Measurements from ENCODE around the gene S100A13.

S100A13 gene

DNA sequence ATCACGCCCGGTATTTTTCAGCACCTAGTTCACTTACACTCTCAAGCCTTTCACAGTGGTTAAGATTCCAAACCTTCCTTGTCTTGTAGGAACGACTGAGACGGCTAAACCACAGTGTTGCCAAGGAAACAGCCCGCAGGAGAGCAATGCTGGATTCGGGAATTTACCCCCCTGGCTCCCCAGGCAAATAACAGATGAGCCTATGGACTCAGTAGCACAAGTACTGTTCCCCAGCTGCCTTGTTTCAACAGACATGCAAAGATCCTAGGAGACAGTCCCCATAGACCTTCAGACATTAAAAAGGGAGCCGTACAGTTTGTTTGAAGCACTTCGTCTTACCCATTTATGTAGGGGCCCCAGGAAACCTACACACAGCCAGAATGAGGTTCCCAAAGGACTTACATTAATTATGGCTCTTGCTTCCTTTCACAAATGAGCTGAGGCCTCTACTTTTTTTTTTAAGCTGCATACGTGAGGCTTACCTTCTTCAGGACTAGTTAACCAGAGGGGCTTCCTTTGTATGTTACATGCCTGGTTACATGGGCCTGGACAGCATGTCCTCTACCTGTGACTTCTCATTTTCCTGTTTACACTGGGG lies 33.9 kb upstream of the S100A13 start:
- H3K36me3 ChIP-seq (ENCODE audit: control insufficient read depth, insufficient read depth, low read length), result peaks cover 63% of the 10 kb centered on the region
- H3K4me3 ChIP-seq (ENCODE audit: low read depth, low read length), result no peak overlapping the region
- H3K27ac ChIP-seq (ENCODE audit: low read depth, low read length), result no peak overlapping the region
- no peak overlapping the region for H3K9ac ChIP-seq (ENCODE audit: low read length)
- H3K27me3 ChIP-seq (ENCODE audit: control insufficient read depth, insufficient read depth, low read length), result no peaks in the 10 kb centered on the region
- peaks cover 5% of the 10 kb centered on the region; the same call in 1 of the 2 replicates for H3K4me1 ChIP-seq (ENCODE audit: control insufficient read depth, insufficient read depth, low read length)
- H3K9me3 ChIP-seq (ENCODE audit: control insufficient read depth, insufficient read depth, low read depth, low read length), result no peaks in the 10 kb centered on the region

DNA sequence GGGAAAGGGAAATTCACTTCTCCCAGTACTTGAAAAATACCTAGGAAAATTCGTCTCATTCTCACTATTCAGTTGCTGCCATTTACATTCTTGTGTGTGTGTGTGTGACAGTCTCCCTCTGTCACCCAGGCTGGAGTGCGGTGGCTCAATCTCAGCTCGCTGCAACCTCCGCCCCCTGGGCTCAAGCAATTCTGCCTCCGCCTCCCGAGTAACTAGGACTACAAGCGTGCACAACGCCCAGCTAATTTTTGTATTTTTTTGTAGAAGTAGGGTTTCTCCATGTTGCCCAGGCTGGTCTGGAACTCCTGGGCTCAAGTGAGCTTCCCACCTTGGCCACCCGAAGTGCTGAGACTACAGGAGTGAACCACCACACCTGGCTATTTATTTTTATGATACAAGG lies 32.4 kb upstream of the S100A13 start:
- no peak overlapping the region for H3K27ac ChIP-seq (ENCODE audit: low read depth, low read length)
- peak overlapping the region; percentile 81 for H3K4me3 ChIP-seq (ENCODE audit: low read depth, low read length)
- no peaks in the 10 kb centered on the region for H3K9me3 ChIP-seq (ENCODE audit: control insufficient read depth, insufficient read depth, low read depth, low read length)
- H3K4me1 ChIP-seq (ENCODE audit: control insufficient read depth, insufficient read depth, low read length), result peaks cover 5% of the 10 kb centered on the region; the same call in 1 of the 2 replicates
- H3K27me3 ChIP-seq (ENCODE audit: control insufficient read depth, insufficient read depth, low read length), result no peaks in the 10 kb centered on the region
- no peak overlapping the region for H3K9ac ChIP-seq (ENCODE audit: low read length)
- peaks cover 47% of the 10 kb centered on the region for H3K36me3 ChIP-seq (ENCODE audit: control insufficient read depth, insufficient read depth, low read length)

DNA sequence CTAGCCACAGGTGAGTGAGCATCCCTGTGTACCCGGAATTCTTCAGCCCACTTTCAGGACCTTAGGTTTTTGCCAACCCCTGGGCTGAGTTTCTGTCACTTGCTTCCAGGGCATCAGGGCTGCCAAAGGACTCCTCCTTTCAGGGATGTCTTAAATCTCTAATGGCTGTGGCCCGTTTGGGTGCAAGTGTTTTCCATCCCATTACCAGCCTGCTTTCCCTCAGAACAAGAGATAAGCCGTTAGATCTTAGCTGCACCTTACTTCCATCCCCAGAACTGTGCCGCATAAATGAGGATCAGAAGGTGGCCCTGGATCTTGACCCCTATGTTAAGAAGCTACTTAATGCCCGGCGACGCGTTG lies 31.9 kb upstream of the S100A13 start:
- no peaks in the 10 kb centered on the region for H3K27me3 ChIP-seq (ENCODE audit: control insufficient read depth, insufficient read depth, low read length)
- H3K9ac ChIP-seq (ENCODE audit: low read length), result peak overlapping the region; percentile 80
- H3K4me3 ChIP-seq (ENCODE audit: low read depth, low read length), result peak overlapping the region; percentile 81
- peaks cover 42% of the 10 kb centered on the region for H3K36me3 ChIP-seq (ENCODE audit: control insufficient read depth, insufficient read depth, low read length)
- H3K4me1 ChIP-seq (ENCODE audit: control insufficient read depth, insufficient read depth, low read length), result peaks cover 5% of the 10 kb centered on the region; the same call in 1 of the 2 replicates
- no peaks in the 10 kb centered on the region for H3K9me3 ChIP-seq (ENCODE audit: control insufficient read depth, insufficient read depth, low read depth, low read length)
- no peak overlapping the region for H3K27ac ChIP-seq (ENCODE audit: low read depth, low read length)

DNA sequence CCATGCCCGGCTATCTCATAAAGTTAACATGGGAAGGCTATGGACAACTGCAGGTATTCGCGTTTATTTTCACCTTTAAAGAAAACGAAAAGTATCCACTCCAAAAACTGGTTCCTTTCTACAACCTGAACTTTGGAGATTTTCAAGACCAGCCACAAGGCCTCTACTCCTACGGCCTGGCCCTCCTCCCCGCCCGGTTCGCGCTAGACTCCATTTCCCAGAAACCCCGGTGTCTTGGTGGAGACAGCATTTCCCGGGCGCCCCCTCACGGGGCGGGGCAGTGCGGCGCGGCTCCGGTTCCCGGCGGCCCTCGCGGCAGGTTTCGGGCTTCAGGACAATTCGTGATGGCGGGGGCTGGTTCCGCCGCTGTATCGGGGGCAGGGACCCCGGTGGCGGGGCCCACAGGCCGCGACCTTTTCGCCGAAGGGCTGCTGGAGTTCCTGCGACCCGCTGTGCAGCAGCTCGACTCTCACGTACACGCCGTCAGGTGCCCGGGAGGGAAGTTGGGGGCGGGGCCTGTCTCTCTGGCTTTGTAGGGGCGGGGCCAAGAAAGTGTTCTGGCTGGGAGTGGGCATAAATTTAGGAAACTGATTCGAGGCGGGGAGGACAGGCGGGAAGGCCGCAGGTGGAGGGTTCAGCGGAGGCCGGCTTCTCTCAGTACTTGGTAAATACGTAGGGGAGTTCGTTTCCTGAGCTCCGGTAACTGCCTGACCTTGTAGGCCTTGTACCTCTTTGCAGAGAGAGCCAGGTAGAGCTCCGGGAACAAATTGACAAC lies 31.3 kb upstream of the S100A13 start, which contains the start of gene SNAPIN:
Gene SNAPIN (plus strand): TSS at position 304 of the 775 bp plus-strand sequence. CDS start 41 bp downstream, at position 345.
- H3K9me3 ChIP-seq (ENCODE audit: control insufficient read depth, insufficient read depth, low read depth, low read length), result no peaks in the 10 kb centered on the region
- H3K36me3 ChIP-seq (ENCODE audit: control insufficient read depth, insufficient read depth, low read length), result peaks cover 37% of the 10 kb centered on the region
- H3K27ac ChIP-seq (ENCODE audit: low read depth, low read length), result peak within 1 kb of the TSS; percentile 75

DNA sequence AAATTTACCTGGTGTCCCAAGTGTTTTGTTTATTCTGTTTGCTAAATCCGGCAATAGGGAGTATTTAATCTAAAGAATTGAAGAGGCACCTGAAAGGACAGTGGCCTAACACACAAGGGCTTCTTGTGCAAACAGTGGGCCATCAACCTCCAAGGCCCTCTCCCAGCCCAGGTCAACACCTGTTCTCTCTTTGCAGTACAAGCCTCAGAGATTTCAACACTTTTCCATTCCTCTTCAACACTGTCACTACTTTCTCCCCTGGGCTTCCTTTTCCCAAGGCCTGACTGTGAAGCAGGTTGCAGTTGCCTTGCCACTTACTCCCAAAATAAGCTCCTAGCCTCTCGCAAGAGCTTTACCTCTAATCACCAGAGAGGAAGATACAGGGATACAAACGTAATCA lies 28.0 kb upstream of the S100A13 start:
- Histone ChIP-seq H3K4me3 (ENCODE audit: low read depth, low read length) (no peak overlapping the region), H3K4me1 (ENCODE audit: control insufficient read depth, insufficient read depth, low read length) (peaks cover 5% of the 10 kb centered on the region; the same call in 1 of the 2 replicates), H3K9me3 (ENCODE audit: control insufficient read depth, insufficient read depth, low read depth, low read length) (no peaks in the 10 kb centered on the region), H3K9ac (ENCODE audit: low read length) (no peak overlapping the region), H3K36me3 (ENCODE audit: control insufficient read depth, insufficient read depth, low read length) (0 out of 2 replicates have a peak, but pooled peaks cover 6% of the 10 kb centered on the region), H3K27ac (ENCODE audit: low read depth, low read length) (no peak overlapping the region), H3K27me3 (ENCODE audit: control insufficient read depth, insufficient read depth, low read length) (no peaks in the 10 kb centered on the region)

More for the DNA sequence above, 31.3 kb upstream of the S100A13 start, which contains the start of gene SNAPIN:
- Histone ChIP-seq H3K27me3 (ENCODE audit: control insufficient read depth, insufficient read depth, low read length) (no peaks in the 10 kb centered on the region), H3K4me3 (ENCODE audit: low read depth, low read length) (peak within 1 kb of the TSS; percentile 81), H3K4me1 (ENCODE audit: control insufficient read depth, insufficient read depth, low read length) (peaks cover 5% of the 10 kb centered on the region; the same call in 1 of the 2 replicates), H3K9ac (ENCODE audit: low read length) (peak within 1 kb of the TSS; percentile 80)

DNA sequence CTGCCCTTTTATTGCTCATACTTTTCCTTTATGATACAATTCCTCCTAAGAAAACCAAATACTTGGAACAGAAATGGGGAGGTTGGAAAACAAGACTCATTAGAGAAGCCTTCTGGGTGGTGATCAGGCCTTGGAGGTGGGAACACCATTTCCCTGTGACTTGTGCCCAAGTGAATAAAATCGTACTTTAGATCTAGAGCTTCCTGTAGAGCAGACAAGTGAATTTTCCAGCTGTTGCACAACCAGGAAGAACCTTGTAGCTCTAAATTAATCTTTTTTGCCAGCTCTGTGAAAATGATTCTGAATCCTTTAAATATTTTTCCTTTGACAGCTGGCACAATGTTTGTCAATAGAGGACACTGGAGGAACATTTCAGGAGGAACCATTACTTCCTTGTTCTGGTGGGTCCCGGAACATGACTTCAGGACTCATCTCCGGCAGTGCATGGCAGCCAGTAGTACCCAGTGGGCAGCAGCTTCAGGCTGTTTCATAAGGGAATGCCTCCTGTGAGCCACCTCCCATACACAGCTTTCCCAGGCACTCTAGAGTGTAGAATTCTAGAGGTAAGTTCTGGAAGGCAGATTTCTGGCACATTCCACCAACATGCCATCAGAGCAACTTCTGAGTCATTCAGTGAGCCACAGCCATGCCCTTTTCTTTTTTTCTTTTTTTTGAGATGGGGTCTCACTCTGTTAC lies 25.6 kb upstream of the S100A13 start:
- H3K27me3 ChIP-seq (ENCODE audit: control insufficient read depth, insufficient read depth, low read length), result no peaks in the 10 kb centered on the region
- H3K36me3 ChIP-seq (ENCODE audit: control insufficient read depth, insufficient read depth, low read length), result no peaks in the 10 kb centered on the region
- no peak overlapping the region for H3K4me3 ChIP-seq (ENCODE audit: low read depth, low read length)
- no peak overlapping the region for H3K27ac ChIP-seq (ENCODE audit: low read depth, low read length)
- no peak overlapping the region for H3K9ac ChIP-seq (ENCODE audit: low read length)
- no peaks in the 10 kb centered on the region; the same call in 1 of the 2 replicates for H3K4me1 ChIP-seq (ENCODE audit: control insufficient read depth, insufficient read depth, low read length)
- H3K9me3 ChIP-seq (ENCODE audit: control insufficient read depth, insufficient read depth, low read depth, low read length), result no peaks in the 10 kb centered on the region

DNA sequence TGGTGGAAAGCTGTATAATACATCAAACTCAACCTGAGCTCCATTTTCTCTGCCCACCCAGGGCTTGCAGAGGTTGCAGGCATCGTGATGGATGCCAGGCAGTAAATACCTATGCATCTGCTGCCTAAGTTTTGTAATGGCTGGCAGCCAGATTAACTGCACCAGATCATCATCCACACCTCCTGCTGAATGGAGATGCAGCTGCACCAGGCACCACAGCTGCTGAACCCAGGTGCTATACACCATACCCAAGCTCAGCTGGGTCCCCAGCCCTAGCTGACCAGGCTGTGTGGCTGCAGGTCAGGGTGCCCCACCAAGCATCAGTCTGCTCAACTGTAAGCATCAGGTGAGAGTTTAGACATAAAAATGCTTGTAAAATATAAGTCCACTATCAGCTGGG lies 24.5 kb upstream of the S100A13 start:
- no peaks in the 10 kb centered on the region for H3K27me3 ChIP-seq (ENCODE audit: control insufficient read depth, insufficient read depth, low read length)
- no peaks in the 10 kb centered on the region for H3K36me3 ChIP-seq (ENCODE audit: control insufficient read depth, insufficient read depth, low read length)
- no peak overlapping the region for H3K9ac ChIP-seq (ENCODE audit: low read length)
- H3K27ac ChIP-seq (ENCODE audit: low read depth, low read length), result no peak overlapping the region
- no peak overlapping the region for H3K4me3 ChIP-seq (ENCODE audit: low read depth, low read length)
- no peaks in the 10 kb centered on the region; the same call in 1 of the 2 replicates for H3K4me1 ChIP-seq (ENCODE audit: control insufficient read depth, insufficient read depth, low read length)
- no peaks in the 10 kb centered on the region for H3K9me3 ChIP-seq (ENCODE audit: control insufficient read depth, insufficient read depth, low read depth, low read length)

DNA sequence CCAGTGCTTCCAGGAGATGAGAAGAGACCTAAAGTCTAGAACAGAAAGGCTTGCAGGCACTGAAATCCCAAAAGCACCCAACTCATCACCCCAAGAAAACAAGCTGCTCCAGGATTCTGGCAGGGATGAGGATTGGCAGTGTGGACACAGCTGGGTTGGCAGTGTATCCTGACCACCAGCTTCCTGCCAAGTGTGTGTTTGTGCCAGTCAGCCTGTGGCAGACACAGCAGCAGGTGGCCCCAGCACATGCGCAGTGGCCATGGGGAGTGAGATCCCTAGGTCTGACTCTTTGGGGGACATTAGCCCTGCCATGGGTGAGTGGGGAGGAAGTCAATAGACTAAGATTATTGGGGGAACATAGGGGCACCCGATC lies 22.5 kb upstream of the S100A13 start:
- Histone ChIP-seq H3K27ac (ENCODE audit: low read depth, low read length) (no peak overlapping the region), H3K9me3 (ENCODE audit: control insufficient read depth, insufficient read depth, low read depth, low read length) (no peaks in the 10 kb centered on the region), H3K4me3 (ENCODE audit: low read depth, low read length) (no peak overlapping the region), H3K9ac (ENCODE audit: low read length) (no peak overlapping the region), H3K36me3 (ENCODE audit: control insufficient read depth, insufficient read depth, low read length) (peaks cover 19% of the 10 kb centered on the region), H3K4me1 (ENCODE audit: control insufficient read depth, insufficient read depth, low read length) (no peaks in the 10 kb centered on the region; the same call in 1 of the 2 replicates), H3K27me3 (ENCODE audit: control insufficient read depth, insufficient read depth, low read length) (no peaks in the 10 kb centered on the region)

DNA sequence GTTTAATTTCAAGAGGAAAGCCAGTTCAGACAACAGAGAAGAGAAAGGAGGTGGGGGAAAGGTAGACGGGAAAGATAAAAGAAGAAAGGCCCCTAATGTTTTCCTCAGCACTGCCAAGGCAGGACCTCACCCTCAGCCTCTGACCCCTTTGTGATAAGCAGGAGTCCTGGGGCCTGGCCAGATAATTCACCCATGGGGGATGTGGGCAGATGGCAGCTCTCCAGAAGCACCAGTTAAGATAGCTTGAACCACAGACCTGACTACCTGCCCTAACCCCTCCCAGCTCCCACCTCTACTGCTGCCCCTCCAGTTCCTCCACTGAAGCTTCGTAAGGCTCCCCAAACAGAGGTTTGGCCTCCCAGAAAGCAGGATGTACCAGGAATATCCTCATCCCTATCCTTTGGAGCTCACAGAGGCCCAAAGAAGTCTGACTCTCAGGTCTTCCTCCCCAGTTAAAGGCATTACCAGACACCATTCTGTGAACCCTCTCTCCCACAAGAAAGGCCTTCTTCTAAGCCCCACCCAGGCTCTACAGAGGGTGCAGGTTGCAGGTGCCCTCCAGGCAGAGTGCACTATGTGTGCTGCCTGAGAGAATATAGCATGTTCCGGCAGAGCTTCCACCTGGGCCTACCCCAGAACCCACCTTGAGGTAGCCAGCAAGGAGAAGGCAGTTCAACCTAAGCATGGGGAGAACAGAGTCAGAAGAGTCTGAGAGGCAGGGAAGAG lies 22.0 kb upstream of the S100A13 start:
- H3K9ac ChIP-seq (ENCODE audit: low read length), result no peak overlapping the region

DNA sequence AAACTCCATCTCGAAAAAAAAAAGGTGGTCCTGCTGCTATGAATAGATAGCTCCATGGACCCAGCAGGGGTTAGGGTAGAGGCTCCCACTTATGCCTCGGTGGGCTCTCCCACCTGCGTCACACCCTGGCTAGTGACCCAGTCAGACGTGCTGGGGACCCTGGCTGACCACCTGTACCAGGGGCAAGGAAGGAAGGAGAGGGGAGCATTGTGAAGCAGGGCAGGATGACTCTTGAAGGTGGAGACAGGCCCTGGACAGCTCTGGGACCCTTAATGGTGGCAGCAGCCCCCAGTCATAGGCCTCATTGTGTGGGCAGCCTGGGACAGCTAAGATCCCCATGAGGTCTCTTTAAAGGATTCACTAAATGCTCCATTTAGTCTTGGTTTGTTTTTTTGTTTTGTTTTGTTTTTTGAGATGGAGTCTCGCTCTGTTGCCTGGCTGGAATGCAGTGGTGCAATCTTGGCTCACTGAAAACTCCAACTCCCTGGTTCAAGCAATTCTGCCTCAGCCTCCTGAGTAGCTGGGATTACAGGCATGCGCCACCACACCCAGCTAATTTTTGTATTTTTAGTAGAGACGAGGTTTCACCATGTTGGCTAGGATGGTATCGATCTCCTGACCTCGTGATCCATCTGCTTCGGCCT lies 20.8 kb upstream of the S100A13 start:
- Histone ChIP-seq H3K27ac (ENCODE audit: low read depth, low read length) (no peak overlapping the region), H3K9me3 (ENCODE audit: control insufficient read depth, insufficient read depth, low read depth, low read length) (no peaks in the 10 kb centered on the region), H3K27me3 (ENCODE audit: control insufficient read depth, insufficient read depth, low read length) (no peaks in the 10 kb centered on the region), H3K4me3 (ENCODE audit: low read depth, low read length) (no peak overlapping the region), H3K36me3 (ENCODE audit: control insufficient read depth, insufficient read depth, low read length) (peaks cover 36% of the 10 kb centered on the region), H3K9ac (ENCODE audit: low read length) (no peak overlapping the region), H3K4me1 (ENCODE audit: control insufficient read depth, insufficient read depth, low read length) (no peaks in the 10 kb centered on the region; the same call in 1 of the 2 replicates)

More for the DNA sequence above, 22.0 kb upstream of the S100A13 start:
- peaks cover 24% of the 10 kb centered on the region for H3K36me3 ChIP-seq (ENCODE audit: control insufficient read depth, insufficient read depth, low read length)
- no peaks in the 10 kb centered on the region for H3K9me3 ChIP-seq (ENCODE audit: control insufficient read depth, insufficient read depth, low read depth, low read length)
- H3K27ac ChIP-seq (ENCODE audit: low read depth, low read length), result no peak overlapping the region
- no peaks in the 10 kb centered on the region; the same call in 1 of the 2 replicates for H3K4me1 ChIP-seq (ENCODE audit: control insufficient read depth, insufficient read depth, low read length)
- H3K4me3 ChIP-seq (ENCODE audit: low read depth, low read length), result no peak overlapping the region
- no peaks in the 10 kb centered on the region for H3K27me3 ChIP-seq (ENCODE audit: control insufficient read depth, insufficient read depth, low read length)

Measured in HUES6 (cell line).